ENCODE results near the gene MRGPRG.

GRCh38 chr11:3186166-3186953 is 32.3 kb downstream of the MRGPRG start:
- TF ChIP-seq CTCF (IDR thresholded peaks at IDR 0.05; ENCODE audit: low read depth, low read length) (no peak), EZH2phosphoT487 (IDR thresholded peaks at IDR 0.05; ENCODE audit: low read depth) (no peak)

Measured in OCI-LY3 (cell line).